ENCODE results near the gene INTS3.

GRCh38 chr1:153779781-153780541, 52.1 kb downstream of the INTS3 start:
- TF ChIP-seq, protein P1, sequence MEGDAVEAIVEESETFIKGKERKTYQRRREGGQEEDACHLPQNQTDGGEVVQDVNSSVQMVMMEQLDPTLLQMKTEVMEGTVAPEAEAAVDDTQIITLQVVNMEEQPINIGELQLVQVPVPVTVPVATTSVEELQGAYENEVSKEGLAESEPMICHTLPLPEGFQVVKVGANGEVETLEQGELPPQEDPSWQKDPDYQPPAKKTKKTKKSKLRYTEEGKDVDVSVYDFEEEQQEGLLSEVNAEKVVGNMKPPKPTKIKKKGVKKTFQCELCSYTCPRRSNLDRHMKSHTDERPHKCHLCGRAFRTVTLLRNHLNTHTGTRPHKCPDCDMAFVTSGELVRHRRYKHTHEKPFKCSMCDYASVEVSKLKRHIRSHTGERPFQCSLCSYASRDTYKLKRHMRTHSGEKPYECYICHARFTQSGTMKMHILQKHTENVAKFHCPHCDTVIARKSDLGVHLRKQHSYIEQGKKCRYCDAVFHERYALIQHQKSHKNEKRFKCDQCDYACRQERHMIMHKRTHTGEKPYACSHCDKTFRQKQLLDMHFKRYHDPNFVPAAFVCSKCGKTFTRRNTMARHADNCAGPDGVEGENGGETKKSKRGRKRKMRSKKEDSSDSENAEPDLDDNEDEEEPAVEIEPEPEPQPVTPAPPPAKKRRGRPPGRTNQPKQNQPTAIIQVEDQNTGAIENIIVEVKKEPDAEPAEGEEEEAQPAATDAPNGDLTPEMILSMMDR (IDR thresholded peaks at IDR 0.05) = no peak
- no peak for TF ChIP-seq POLR2AphosphoS5 (IDR thresholded peaks at IDR 0.05)

Data from stomach (tissue), 4 donors.